ENCODE data around the gene NPAS3.

- TF ChIP-seq, protein P1, sequence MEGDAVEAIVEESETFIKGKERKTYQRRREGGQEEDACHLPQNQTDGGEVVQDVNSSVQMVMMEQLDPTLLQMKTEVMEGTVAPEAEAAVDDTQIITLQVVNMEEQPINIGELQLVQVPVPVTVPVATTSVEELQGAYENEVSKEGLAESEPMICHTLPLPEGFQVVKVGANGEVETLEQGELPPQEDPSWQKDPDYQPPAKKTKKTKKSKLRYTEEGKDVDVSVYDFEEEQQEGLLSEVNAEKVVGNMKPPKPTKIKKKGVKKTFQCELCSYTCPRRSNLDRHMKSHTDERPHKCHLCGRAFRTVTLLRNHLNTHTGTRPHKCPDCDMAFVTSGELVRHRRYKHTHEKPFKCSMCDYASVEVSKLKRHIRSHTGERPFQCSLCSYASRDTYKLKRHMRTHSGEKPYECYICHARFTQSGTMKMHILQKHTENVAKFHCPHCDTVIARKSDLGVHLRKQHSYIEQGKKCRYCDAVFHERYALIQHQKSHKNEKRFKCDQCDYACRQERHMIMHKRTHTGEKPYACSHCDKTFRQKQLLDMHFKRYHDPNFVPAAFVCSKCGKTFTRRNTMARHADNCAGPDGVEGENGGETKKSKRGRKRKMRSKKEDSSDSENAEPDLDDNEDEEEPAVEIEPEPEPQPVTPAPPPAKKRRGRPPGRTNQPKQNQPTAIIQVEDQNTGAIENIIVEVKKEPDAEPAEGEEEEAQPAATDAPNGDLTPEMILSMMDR (IDR thresholded peaks at IDR 0.05): no peak
- TF ChIP-seq POLR2A (IDR thresholded peaks at IDR 0.05) (no peak), POLR2AphosphoS5 (IDR thresholded peaks at IDR 0.05) (no peak)
These were observed 617.2 kb downstream of the NPAS3 start for GRCh38 chr14:33555710-33556350.

All from breast epithelium (tissue), 3 donors.